Stimulated activated CD4-positive, alpha-beta T cell treated with anti-CD3 and anti-CD28 coated beads, Interleukin-15, amount 100 ng/mL, for 48 hours (primary cell): ENCODE results near the gene ERBIN.

Experiments
- DNase-seq, 2 donors: peaks; one replicate each; pipeline ENCODE4 v3.0.0-alpha.2; 2020; ENCODE audit warnings: low read depth in 2 of 2

ERBIN gene

DNA sequence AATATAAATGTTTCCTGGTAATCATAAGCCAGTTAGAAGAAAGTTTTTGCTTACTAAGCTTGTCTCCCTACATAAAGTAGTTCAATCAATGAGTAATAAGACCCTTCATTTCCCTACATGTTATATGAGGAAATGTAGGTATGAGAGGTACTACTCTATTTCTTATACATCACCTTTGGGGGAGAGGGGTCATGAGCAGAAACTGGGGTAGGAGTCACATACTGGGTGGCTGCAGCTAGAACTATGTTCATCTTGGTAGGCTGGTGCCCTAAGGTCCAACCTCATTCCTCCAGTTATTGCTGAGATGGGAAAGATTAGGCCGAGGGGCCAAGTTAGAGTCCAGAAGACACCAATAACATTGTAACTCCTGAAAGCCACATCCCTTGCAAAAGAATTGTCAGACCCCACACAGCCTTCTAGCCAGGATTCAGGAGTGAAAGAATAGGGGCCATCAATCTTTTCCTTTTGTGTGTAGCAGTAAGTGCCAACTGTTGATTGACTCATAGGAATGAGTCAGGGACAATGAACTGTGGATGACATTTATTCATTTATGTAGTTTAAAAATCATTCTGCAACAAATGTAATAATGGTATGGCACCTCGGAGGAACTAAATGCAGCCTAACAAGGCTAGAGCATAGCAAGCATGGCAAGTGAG, 196.1 kb downstream of the ERBIN start:
- DNase-seq: no peak

DNA sequence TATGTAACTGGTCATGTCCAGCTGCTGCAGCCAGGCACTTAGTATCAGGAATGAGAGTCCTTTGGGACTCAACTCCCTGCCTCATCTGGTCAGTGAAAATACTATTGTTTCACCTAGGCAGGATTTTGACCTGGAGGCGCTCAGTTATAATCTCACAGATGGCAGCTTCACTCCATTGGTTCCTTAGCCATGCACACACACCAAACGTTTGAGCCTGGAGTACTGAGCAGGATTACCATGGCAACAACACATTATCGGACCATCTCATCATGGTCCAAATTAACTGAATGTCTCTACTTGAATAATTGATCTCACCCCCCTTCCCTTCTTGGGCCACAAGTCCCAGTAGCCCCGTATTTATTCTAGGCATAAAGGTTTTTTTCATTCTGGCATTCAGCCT, 202.8 kb downstream of the ERBIN start:
- no peak for DNase-seq

DNA sequence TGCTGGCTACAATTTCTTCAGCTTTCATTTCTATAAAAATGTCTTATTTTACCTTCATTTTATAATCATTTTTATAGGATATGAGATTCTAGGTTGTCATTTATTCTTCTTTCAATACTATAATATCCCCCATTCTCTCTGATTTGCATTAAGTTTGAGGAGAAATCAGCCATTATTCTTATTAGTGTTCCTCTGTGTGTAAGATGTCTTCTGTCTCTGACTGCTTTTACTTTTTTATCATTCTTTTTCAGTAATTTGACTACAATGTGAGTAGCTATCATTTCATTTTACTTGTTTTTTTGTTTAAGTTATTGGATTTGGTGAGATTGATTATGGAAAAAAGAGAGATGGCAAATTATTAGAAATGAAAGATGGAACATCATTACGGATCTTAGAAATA, 204.1 kb downstream of the ERBIN start:
- DNase-seq: no peak
